H9 (cell line): ENCODE data around the gene FRG2B. TPM values are rescaled to one million over a fixed set of nuclear protein-coding genes. Genes with fewer than 3 reads are reported as not detected.
"Not testable (repeated sequence)": the region's sequence is repeated elsewhere in the genome, so short reads cannot be mapped to it uniquely, and the experiment has no call there.

ENCODE experiments used
- DNase-seq: peaks from one replicate; pipeline ENCODE4 v3.0.0-alpha.2; 2017
- H2AFZ ChIP-seq: one replicate; pipeline ENCODE4 v1.6.1; 2013; ENCODE audit warnings: mild to moderate bottlenecking, low read length, control low read depth, moderate library complexity
- H2AK5ac ChIP-seq: 2 replicates; pipeline ENCODE4 v1.6.1; 2013; ENCODE audit warnings: low read length, control low read depth, mixed read lengths; ENCODE audit not compliant: insufficient read length
- H2BK120ac ChIP-seq: one replicate; pipeline ENCODE4 v1.6.1; 2013; ENCODE audit warnings: low read depth, mild to moderate bottlenecking, low read length, control low read depth, inconsistent platforms; ENCODE audit not compliant: poor library complexity, severe bottlenecking
- H2BK12ac ChIP-seq: 2 replicates; pipeline ENCODE4 v1.6.1; 2013; ENCODE audit warnings: low read length, control low read depth, mixed read lengths, low read depth; ENCODE audit not compliant: insufficient read length
- H2BK15ac ChIP-seq: 2 replicates; pipeline ENCODE4 v1.6.1; 2013; ENCODE audit warnings: low read depth, low read length, control low read depth
- H2BK20ac ChIP-seq: one replicate; pipeline ENCODE4 v1.6.1; 2013; ENCODE audit warnings: low read depth, mild to moderate bottlenecking, low read length, control low read depth, inconsistent platforms; ENCODE audit not compliant: poor library complexity, severe bottlenecking
- H2BK5ac ChIP-seq: 2 replicates; pipeline ENCODE4 v1.6.1; 2013; ENCODE audit warnings: low read length, control low read depth, mixed read lengths; ENCODE audit not compliant: insufficient read length
- H3K14ac ChIP-seq: 2 replicates; pipeline ENCODE4 v1.6.1; 2013; ENCODE audit warnings: low read length, control low read depth; ENCODE audit not compliant: insufficient read depth
- H3K18ac ChIP-seq: 2 replicates; pipeline ENCODE4 v1.6.1; 2013; ENCODE audit warnings: low read depth, mild to moderate bottlenecking, mixed read lengths, low read length, control low read depth; ENCODE audit not compliant: insufficient read length
- H3K23ac ChIP-seq: 2 replicates; pipeline ENCODE4 v1.6.1; 2013; ENCODE audit warnings: low read length, control low read depth, mixed read lengths, low read depth; ENCODE audit not compliant: insufficient read length
- H3K23me2 ChIP-seq: 2 replicates; pipeline ENCODE4 v1.6.1; 2013; ENCODE audit warnings: low read depth, mild to moderate bottlenecking, mixed read lengths, low read length, control low read depth; ENCODE audit not compliant: insufficient read length, poor library complexity, severe bottlenecking
- H3K27ac ChIP-seq: 2 replicates; pipeline ENCODE4 v1.5.1; 2013; ENCODE audit warnings: low read length, control low read depth, mixed read lengths, low read depth; ENCODE audit not compliant: insufficient read length
- H3K27me3 ChIP-seq: 2 replicates; pipeline ENCODE4 v1.6.1; 2013; ENCODE audit warnings: low read length, control low read depth, inconsistent platforms; ENCODE audit not compliant: insufficient read depth
- H3K4ac ChIP-seq: 2 replicates; pipeline ENCODE4 v1.6.1; 2013; ENCODE audit warnings: low read depth, mild to moderate bottlenecking, control low read depth, inconsistent platforms, low read length, moderate library complexity
- H3K4me1 ChIP-seq: 2 replicates; pipeline ENCODE4 v1.6.1; 2013; ENCODE audit warnings: low read length, control low read depth, inconsistent platforms; ENCODE audit not compliant: insufficient read depth
- H3K4me2 ChIP-seq: 2 replicates; pipeline ENCODE4 v1.6.1; 2013; ENCODE audit warnings: low read length, control low read depth, mixed read lengths; ENCODE audit not compliant: insufficient read length, insufficient read depth
- H3K56ac ChIP-seq: 2 replicates; pipeline ENCODE4 v1.6.1; 2013; ENCODE audit warnings: low read depth, mild to moderate bottlenecking, mixed read lengths, low read length, control low read depth; ENCODE audit not compliant: insufficient read length
- H3K79me1 ChIP-seq: 2 replicates; pipeline ENCODE4 v1.6.1; 2013; ENCODE audit warnings: low read depth, mild to moderate bottlenecking, moderate library complexity, low read length, control low read depth, inconsistent platforms; ENCODE audit not compliant: insufficient read depth, poor library complexity, severe bottlenecking
- H3K79me2 ChIP-seq: 2 replicates; pipeline ENCODE4 v1.6.1; 2013; ENCODE audit warnings: low read length, control low read depth, inconsistent platforms; ENCODE audit not compliant: insufficient read depth
- H3K9ac ChIP-seq: 2 replicates; pipeline ENCODE4 v1.6.1; 2013; ENCODE audit warnings: low read length, control low read depth, mixed read lengths; ENCODE audit not compliant: insufficient read length; ENCODE audit errors: extremely low read depth
- H3K9me3 ChIP-seq: one replicate; pipeline ENCODE4 v1.6.1; 2013; ENCODE audit warnings: low read depth, low read length, inconsistent platforms; ENCODE audit not compliant: control insufficient read depth
- H3T11ph ChIP-seq: one replicate; pipeline ENCODE4 v1.6.1; 2013; ENCODE audit warnings: mild to moderate bottlenecking, low read length, control low read depth, inconsistent platforms
- H4K20me1 ChIP-seq: one replicate; pipeline ENCODE4 v1.6.1; 2013; ENCODE audit not compliant: control insufficient read depth, insufficient read length, insufficient read depth
- H4K5ac ChIP-seq: 2 replicates; pipeline ENCODE4 v1.6.1; 2013; ENCODE audit warnings: low read depth, mild to moderate bottlenecking, mixed read lengths, low read length, control low read depth; ENCODE audit not compliant: insufficient read length
- H4K8ac ChIP-seq: replicated peaks from 2 replicates; pipeline ENCODE4 v1.6.1; 2013; ENCODE audit warnings: low read length, control low read depth, mixed read lengths, low read depth; ENCODE audit not compliant: insufficient read length
- H4K91ac ChIP-seq: 2 replicates; pipeline ENCODE4 v1.6.1; 2013; ENCODE audit warnings: low read depth, mild to moderate bottlenecking, moderate library complexity, mixed read lengths, low read length, control low read depth; ENCODE audit not compliant: insufficient read length
- H3K27ac Mint-ChIP-seq, 3 experiments: 2 replicates in 2 of 3; 3 replicates in 1 of 3; pipeline ENCODE4 v1.8.0; 2020 to 2021; ENCODE audit warnings: mixed read lengths in 3 of 3, mild to moderate bottlenecking in 1 of 3, moderate library complexity in 1 of 3
- H3K27me3 Mint-ChIP-seq: 2 replicates; pipeline ENCODE4 v1.8.0; 2021; ENCODE audit warnings: low read depth, mild to moderate bottlenecking, moderate library complexity, mixed read lengths
- H3K36me3 Mint-ChIP-seq, 3 experiments: 2 replicates in 2 of 3; 3 replicates in 1 of 3; pipeline ENCODE4 v1.8.0; 2020 to 2021; ENCODE audit warnings: low read depth in 3 of 3, mixed read lengths in 3 of 3; ENCODE audit not compliant: insufficient read depth in 1 of 3
- H3K4me1 Mint-ChIP-seq, 2 experiments: 2 replicates each; pipeline ENCODE4 v1.8.0; 2020; ENCODE audit warnings: mixed read lengths in 2 of 2
- H3K4me3 Mint-ChIP-seq, 2 experiments: 2 replicates in 1 of 2; 3 replicates in 1 of 2; pipeline ENCODE4 v1.8.0; 2020 to 2021; ENCODE audit warnings: mild to moderate bottlenecking in 2 of 2, mixed read lengths in 2 of 2, moderate library complexity in 1 of 2
- H3K9me3 Mint-ChIP-seq, 2 experiments: 2 replicates in 1 of 2; 3 replicates in 1 of 2; pipeline ENCODE4 v1.8.0; 2020; ENCODE audit warnings: mild to moderate bottlenecking in 2 of 2, mixed read lengths in 2 of 2, moderate library complexity in 1 of 2
- WGBS: extraction: QIAGEN DNeasy Blood & Tissue Kit; methylation state at CpG from one replicate; pipeline ENCODE4 v1.1.7; 2013; ENCODE audit warnings: missing lambda C conversion rate, low lambda C conversion rate, mixed read lengths; ENCODE audit not compliant: insufficient read length; ENCODE audit errors: extremely low coverage; 5-methylcytosine and 5-hydroxymethylcytosine counted together
- total RNA-seq: library from RNA; stranded (reverse); gene quantifications from 2 replicates; pipeline ENCODE4 v1.2.1, GENCODE V29; 2021

FRG2B gene
- total RNA-seq, 1 experiment from 2014 or later, result not detected

- H2AFZ ChIP-seq, H3K9ac ChIP-seq, H3K27me3 ChIP-seq, H3K27ac ChIP-seq, H3K23ac ChIP-seq, H3K4me1 ChIP-seq, H3K36me3 Mint-ChIP-seq, H2BK5ac ChIP-seq, H3K27me3 Mint-ChIP-seq, H2BK120ac ChIP-seq, H2AK5ac ChIP-seq, H2BK12ac ChIP-seq, H3K18ac ChIP-seq, H3K4me1 Mint-ChIP-seq, H3K14ac ChIP-seq, H3K4me3 Mint-ChIP-seq, H3K4ac ChIP-seq, H4K91ac ChIP-seq, H3K56ac ChIP-seq, H3K27ac Mint-ChIP-seq, DNase-seq, H4K5ac ChIP-seq, H3K79me1 ChIP-seq, H3K79me2 ChIP-seq, H3K4me2 ChIP-seq, H2BK20ac ChIP-seq, H2BK15ac ChIP-seq, H4K20me1 ChIP-seq, H3K9me3 ChIP-seq, H4K8ac ChIP-seq, H3T11ph ChIP-seq, H3K23me2 ChIP-seq: not testable (repeated sequence)
- peaks cover 34 to 45% of the 10 kb centered on the region in 2 experiments for H3K9me3 Mint-ChIP-seq
- WGBS, result no CpG with 5 or more reads among the region's 6 CpGs
Observed at GRCh38 chr10:133660516-133660915, 33.9 kb upstream of the FRG2B start.

- H2BK5ac ChIP-seq, H3K23me2 ChIP-seq, H3K23ac ChIP-seq, H3K4me3 Mint-ChIP-seq, H3T11ph ChIP-seq, H3K4me2 ChIP-seq, H2BK20ac ChIP-seq, H4K8ac ChIP-seq, H3K14ac ChIP-seq, H3K27me3 ChIP-seq, H3K18ac ChIP-seq, H3K36me3 Mint-ChIP-seq, H3K79me2 ChIP-seq, H2BK120ac ChIP-seq, H3K4ac ChIP-seq, H2AK5ac ChIP-seq, H3K4me1 Mint-ChIP-seq, H3K9ac ChIP-seq, H4K5ac ChIP-seq, H3K27ac Mint-ChIP-seq, H4K91ac ChIP-seq, H2BK15ac ChIP-seq, H3K4me1 ChIP-seq, H3K56ac ChIP-seq, DNase-seq, H2AFZ ChIP-seq, H3K27ac ChIP-seq, H3K9me3 ChIP-seq, H3K79me1 ChIP-seq, H4K20me1 ChIP-seq, H3K27me3 Mint-ChIP-seq, H2BK12ac ChIP-seq: not testable (repeated sequence)
- no CpG with 5 or more reads among the region's 4 CpGs for WGBS
- peaks cover 32 to 46% of the 10 kb centered on the region in 2 experiments for H3K9me3 Mint-ChIP-seq
Observed at GRCh38 chr10:133657276-133657675, 30.7 kb upstream of the FRG2B start.
